ACHN (cell line): ENCODE data around the gene TOMM70.
"Not testable (repeated sequence)": the region's sequence is repeated elsewhere in the genome, so short reads cannot be mapped to it uniquely, and the experiment has no call there.

Source experiments
- DNase-seq: peaks from one replicate; pipeline ENCODE4 v3.0.0-alpha.2; 2015
- in situ Hi-C: cut with HindIII; loops from 2 replicates; pipeline ENCODE4 v1.10.0; 2017; ENCODE audit warnings: low sequenced_read_pairs, low pct_ligation_motif_present, low pct_unique_long_range_greater_than_20kb

The TOMM70 gene

DNA sequence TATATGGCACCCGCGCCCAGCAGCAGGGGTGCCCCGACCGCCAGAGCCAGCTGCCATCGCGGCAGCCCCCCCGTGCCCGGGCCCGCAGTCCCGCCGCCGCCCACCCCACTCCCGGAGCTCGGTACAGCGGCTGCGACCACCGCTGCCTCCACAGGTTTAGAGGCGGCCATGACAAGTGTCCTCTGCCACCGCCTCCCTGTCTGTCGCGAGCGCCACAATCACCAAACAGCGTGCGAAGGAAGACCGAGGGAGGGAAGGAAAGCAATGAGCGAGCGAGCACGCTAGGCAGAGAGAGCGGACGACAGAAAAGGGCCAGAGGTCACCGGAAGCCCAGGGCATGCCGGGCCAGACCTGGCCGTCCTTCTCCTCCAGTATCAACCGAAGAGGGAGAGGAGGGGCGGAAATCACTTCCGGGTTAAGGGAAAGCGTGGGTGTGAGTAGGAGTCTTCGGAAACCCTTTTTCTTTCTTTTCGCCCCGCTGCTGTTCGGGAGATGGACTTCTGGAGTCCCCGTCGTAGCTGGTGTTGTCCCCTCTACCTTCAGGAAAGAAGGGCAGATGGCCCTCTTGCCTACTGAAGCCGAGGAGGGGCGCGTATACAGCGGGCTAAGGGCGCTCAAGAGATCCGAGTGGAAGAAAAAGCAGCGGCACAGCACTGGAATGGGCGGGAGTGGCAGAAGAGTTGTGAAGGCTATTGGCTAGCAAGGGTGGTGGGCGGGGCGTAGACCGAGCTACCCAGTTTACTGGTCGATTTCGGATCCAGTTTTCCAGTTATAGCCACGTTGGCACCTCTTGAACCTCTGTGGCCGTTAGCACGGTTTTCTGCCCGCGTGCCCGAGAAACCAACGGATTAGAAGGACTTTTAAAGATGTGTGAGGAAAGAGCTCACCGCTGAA, at the start of gene TOMM70, which contains the start of gene LNP1:
Gene TOMM70 (minus strand): TSS at position 310 of the 894 bp plus-strand sequence. CDS start 140 bp downstream, at position 170.
Gene LNP1 (plus strand): TSS at position 760 of the 894 bp plus-strand sequence. CDS start 28,191 bp downstream, outside the sequence.
- peak; percentile 95 for DNase-seq

DNA sequence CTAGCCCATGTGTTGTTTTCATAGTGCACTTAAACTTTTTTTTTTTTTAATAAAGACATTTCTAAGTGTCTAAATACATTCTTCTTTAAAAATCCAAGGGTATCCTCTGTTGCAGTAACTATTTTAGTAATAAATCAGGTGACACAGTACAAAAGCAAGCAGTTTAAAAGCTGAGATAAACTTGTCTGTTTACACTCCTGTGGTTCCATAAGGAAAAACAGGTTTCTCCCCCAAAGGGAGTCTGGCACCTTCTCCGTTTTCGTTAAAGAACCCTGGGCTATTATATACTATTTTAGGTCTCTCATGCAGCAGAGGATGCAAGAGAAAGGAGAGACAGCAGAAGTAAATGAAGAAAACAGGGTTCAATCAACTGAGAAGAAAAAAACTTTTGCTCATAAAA, 48.3 kb upstream of the TOMM70 start:
- DNase-seq = no peak
- in situ Hi-C loops = no loop called here

More for the DNA sequence above, at the start of gene TOMM70, which contains the start of gene LNP1:
- in situ Hi-C loops = no loop called here

DNA sequence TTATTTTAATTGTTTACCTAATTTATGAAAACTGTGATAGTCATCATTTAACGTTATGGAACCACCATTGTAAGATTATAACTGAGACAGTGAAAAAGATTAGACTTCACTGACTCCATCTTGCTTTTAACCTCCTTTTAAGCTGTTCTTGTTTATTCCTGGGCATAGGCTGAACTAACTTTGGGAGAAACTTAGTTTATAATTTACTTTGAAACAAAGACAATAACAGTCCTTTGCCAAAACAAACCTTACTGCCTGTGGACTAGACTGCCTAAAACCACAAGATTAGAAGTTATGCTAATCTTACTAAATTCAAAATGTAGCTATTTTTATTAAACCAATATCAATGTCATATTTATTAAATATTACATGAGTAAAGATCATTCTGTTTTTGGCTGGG, 47.2 kb upstream of the TOMM70 start:
- in situ Hi-C loops = no loop called here
- no peak for DNase-seq

DNA sequence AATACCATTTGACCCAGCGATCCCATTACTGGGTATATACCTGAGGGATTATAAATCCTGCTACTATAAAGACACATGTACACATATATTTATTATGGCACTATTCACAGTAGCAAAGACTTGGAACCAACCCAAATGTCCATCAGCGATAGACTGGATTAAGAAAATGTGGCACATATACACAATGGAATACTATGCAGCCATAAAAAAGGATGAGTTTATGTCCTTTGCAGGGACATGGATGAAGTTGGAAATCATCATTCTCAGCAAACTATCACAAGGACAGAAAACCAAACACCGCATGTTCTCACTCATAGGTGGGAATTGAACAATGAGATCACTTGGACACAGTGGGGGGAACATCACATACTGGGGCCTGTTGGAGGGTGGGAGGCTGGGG, 46.2 kb upstream of the TOMM70 start:
- in situ Hi-C loops, DNase-seq: not testable (repeated sequence)

DNA sequence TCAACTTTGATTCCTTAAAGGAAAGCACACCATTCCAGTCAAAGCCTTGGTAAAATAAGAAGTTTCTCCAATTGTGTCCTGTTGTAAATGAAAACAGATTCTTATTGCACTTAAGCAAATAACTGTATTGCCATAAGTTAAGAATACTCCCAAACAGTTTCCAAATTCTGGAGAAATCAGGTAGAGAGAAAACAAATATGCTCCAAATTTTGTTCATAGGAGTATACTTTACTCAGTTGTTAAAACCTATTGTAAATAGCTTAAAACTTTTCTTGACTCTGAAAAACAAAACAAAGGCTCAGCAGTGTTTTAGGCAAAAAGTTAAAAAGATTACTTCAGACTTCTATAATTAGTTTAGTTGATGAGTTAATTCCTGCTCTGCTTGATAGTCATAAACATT, 42.8 kb upstream of the TOMM70 start:
- in situ Hi-C loops = no loop called here
- no peak for DNase-seq

DNA sequence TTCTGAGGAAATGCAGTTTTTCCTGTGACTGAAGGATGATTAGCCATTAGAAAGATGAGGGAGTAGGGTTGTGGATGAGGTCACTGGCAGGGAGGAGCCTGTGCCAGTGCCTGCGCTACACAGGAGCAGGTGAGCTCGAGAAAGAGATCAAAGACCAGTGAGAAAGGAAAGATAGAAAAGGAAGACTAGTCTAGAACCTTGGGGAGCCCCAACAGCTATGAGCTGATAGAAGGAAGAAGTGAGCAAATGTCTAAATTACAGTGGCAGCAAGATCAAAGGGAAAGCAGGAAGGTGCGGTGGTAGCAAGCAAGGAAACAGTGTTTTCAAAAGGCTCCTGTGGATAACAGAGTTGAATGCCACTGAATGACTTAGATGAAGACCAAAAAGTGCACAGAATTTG, 40.0 kb upstream of the TOMM70 start:
- in situ Hi-C loops = no loop called here
- DNase-seq = no peak

DNA sequence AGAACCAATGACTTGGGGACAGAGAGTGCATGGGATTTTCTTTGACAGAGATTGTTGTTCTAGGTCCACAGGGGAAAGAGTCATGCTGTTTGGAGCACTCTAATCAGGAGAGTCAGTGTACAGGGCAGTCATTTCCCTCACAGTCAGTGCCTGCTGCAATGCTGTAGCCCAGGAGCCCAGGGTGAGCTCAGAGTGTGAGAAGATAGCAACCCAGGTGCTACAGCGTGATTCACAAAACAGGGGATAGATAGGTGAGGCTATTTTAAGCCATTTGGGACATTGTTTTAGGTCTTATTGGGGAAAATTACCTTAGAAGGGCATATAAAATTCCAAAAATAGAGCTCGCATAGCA, 37.7 kb upstream of the TOMM70 start:
- no peak for DNase-seq
- in situ Hi-C loops = no loop called here

DNA sequence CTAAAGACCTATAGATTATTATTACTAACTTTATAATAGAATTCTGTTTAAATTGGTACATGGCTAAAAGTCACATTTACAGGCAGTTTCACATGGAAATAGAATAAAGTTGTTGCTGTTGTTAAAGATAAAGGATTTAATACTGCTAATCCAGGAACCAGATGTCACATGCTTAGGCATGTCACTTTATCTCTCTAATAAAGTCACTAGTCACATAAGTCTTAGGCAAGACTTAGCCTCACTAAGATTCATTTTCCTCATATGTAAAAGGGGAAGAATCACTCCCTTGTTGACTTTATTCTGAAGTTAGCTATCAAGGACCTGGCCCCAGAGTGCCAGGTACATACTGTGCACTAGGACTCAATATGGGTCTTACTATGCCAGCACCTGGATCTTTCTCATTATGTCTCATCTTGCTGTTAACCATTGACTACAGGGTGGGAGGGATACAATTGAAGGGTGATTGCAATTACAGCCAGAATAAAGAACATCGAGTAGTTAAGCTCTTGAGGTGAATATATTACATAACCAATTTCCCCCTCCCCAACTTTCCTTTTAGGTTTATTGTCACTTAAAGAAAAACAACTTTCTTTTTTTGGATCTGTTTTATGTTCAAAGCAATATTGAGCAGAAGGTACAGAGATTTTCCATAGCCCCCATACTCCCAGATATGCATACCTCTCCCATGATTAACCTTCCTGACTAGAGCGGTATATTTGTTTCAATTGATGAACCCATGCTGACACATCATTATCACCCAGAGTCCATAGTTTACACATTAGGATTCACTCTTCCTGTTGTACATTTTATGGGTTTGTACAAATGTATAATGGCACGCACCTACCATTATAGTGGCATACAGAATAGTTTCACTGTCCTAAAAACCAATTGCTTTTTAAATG, 37.1 kb upstream of the TOMM70 start:
- in situ Hi-C loops = no loop called here

DNA sequence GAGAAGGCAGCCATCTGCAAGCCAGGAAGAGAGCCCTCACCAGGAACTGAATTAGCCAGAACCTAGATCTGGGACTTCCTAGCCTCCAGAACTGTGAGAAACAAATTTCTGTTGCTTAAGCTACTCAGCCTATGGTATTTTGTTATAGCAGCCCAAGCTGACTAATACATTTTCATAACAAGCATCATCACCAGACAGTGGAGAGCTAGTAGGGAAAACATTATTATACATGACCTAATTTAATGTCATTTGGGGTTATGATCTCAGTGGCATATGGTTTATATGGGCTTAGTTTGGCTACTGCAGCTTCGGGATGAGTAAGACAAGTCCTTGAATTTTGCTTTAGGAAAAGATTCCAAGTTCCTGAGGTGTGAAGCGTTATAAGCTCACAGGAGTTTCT, 36.1 kb upstream of the TOMM70 start:
- DNase-seq = no peak
- in situ Hi-C loops = no loop called here

More for the DNA sequence above, 37.1 kb upstream of the TOMM70 start:
- no peak for DNase-seq

DNA sequence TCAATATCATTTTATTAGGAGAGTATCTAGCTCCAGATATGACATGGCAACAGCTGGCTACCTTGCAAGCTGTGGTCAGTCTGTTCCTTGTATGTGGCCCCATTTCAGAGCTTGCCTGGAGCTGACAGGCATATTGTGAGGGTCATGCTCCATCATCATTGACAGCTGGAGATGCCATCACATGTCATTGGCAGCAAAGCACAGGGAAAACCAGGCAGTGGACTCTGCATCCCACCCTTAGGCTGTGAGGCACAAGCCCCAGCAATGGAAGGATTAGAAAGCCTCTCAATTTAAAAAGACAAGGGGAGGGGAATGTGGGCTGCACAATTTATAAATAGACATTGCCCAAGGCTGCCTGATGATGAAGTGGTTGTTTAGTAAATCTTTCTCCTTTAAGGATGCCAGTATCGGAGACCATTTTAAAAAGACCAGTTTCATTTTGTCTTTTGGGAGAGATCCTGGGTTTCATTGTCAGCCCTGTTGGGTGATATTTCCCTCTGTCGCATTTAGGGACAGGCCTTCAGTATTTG, 28.4 kb upstream of the TOMM70 start:
- in situ Hi-C loops = no loop called here
- DNase-seq = no peak

DNA sequence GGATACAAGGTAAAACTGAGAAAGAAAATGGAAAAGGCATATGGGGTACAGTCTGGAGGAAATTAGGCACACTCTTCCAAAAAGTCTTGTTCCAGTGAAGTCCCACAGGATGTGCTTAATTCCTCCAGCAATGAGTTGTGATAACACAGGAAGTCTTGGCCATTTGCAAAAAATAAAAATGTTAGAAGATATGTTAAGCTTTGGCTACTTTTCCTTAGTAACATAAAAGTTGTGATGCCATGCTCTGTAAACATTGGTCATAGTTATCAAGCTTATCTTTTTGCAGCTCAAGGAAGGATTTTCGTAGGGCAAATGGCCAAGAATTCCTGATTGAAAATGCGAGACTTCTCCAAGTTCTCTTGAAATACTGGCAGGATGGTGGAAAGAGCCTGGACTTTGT, 26.8 kb upstream of the TOMM70 start:
- no peak for DNase-seq
- in situ Hi-C loops = no loop called here

DNA sequence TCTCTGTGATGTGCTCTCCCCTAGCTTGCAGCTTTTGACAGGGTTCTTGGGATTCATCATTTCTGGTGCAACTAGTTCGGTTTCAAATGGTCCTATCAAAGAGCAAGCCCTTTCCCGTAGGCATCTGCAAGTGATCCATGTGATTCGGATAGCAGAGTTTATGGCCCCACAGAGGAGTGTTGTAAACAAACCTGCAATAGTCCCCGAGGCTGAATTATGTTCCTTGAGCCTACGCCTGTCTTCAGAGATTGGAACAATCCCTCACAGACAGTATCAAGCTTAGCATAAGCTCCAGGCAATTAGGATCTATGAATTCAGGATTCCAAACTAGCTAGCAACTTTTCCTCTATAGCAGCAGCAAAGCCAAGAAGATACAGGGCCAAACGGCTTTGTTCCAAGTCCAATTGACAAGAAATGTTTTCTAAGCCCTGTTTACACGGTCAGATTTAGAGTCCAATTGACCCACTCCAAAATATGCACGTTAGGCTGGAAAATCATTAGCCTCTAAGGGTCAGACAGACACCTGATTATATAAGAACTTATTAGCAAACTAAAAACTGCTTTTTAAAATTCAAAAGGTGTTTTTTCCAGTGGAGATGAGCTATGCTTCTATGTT, 25.3 kb upstream of the TOMM70 start:
- in situ Hi-C loops = no loop called here
- no peak for DNase-seq

DNA sequence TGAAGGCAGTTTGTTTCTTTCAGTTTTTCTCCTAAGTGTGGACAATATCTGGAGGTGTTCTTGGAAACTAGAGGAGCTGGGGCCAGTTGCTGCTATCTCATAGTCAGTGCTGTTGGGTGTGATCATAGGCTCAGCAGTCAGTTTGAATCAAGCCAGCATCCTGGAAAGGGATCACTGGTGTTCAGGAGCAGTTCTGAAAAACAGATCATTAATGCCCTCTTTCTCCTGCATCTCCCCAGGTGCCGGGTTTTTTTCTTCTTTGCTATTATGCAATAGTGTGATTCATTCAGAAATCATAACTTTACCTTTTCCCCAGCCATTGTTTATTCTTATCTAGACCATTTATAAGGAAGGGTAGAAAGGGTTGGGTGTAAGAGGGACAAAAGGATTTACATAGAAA, 24.4 kb upstream of the TOMM70 start:
- in situ Hi-C loops = no loop called here
- no peak for DNase-seq

DNA sequence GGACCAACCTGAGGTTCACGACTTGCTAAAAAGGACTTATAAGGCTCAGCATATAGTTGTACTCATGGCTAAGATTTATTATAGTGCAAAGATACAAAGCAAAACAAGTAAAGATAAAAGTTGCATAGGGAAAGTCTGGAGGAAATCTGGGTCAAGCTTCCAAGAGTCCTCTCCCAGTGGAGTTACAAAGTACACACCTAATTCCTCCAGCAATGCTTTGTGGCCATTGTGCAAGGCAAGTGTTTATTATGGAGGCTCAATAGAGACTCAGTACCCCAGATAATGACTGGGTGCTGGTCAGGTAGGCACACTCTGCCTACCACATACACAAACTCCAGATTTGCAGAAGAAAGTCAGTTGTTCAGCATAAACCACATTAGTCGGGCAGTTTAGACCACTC, 23.4 kb upstream of the TOMM70 start:
- in situ Hi-C loops = no loop called here

DNA sequence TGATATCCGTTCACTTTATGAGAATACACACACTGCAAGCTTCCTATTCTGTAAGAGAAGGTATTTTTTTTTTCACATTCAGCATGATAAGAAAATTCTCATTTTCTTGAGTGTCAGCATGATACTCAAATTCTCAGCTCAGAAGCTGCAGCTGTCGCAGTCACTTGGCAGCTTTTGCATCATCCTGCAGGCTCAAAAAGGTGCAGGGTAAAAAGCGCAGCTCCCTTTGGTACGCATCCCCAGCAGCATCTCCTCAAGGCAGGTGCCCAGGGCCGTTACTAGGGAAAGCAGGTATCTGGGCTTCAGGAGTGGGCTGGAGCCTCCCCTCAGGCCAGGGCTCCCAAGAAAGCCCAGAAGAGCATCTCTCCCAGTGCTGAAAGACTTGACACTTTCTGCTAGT, 22.7 kb upstream of the TOMM70 start:
- in situ Hi-C loops = no loop called here
- DNase-seq = no peak

More for the DNA sequence above, 23.4 kb upstream of the TOMM70 start:
- no peak for DNase-seq

DNA sequence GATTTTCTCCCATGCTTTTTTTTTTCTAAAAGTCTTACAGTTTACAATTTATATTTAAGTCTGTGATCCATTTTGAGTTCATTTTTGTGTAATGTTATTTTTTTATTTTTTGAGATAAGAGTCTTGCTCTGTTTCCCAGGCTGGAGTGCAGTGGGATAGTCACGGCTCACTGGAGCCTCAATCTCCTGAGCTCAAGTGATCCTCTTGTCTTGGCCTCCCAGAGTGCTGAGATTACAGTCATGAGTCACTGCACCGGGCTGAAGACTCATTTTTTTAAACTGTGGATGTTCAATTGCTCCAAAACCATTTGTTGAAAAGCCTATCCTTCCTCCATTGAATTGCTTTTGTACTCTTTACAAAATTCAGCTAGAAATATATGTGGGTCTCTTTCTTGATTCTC, 20.0 kb upstream of the TOMM70 start:
- in situ Hi-C loops = no loop called here

DNA sequence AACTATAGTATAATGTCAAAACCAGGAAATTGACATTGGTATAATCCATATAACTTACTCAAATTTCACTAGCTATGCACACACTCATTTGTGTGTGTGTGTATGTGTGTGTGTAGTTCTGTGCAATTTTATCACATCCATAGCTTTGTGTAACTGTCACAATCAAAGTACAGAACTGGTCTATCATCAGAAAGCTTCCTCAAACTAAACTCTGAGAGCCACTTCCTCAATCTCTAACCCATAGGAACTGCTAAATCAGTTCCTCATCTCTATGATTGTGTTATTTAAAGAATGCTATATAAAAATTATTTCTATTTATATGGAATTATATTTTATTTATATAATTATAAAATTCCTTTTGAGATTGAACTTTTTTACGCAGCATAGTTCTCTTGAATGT, 18.5 kb upstream of the TOMM70 start:
- DNase-seq = no peak
- in situ Hi-C loops = no loop called here

More for the DNA sequence above, 20.0 kb upstream of the TOMM70 start:
- peak; percentile 24 for DNase-seq

DNA sequence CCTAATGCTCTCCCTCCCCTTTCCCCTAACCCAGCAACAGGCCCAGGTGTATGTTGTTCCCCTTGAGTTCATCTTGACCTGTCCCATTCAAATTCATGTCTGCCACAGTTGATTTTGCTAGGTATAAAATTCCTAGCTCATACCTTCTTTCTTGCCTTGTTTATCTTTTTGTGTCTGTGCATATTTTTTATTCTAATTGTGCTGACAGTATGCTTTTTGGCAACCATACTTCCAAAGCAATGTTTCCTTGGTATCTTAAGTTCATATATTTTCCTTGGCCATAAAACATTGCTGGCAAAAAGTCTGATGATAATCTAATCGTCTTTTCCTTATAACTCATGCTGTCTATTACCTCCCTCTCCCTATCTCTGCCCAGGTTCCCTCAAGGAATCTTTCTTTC, 16.0 kb upstream of the TOMM70 start:
- in situ Hi-C loops = no loop called here
- no peak for DNase-seq

DNA sequence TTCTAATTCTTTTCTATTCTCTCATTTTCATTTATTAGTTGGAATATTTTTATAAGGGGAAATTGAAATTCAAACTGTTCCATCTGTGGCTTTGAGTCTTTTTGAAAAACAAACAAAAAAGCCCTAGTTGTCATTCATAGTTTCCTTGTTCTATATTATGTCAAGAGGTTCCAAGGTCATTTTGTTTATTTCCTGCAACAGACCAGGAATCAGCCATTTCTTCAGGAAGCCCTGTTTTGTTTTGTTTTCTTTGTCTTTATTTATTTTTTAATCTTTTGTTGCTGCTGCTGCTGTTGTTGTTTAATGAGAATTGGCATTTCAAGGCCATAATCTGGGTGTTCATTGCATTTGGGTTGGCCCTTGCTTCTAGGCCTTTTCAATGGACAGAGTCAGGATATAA, 15.3 kb upstream of the TOMM70 start:
- in situ Hi-C loops = no loop called here
- no peak for DNase-seq
